HG02588 (cell line): Measurements from ENCODE around the gene OBP2B.
"Not testable (repeated sequence)": the region's sequence is repeated elsewhere in the genome, so short reads cannot be mapped to it uniquely, and the experiment has no call there.

Source experiments
- ATAC-seq: cut with Tn5 transposase; IDR thresholded peaks from one replicate; pipeline ENCODE4 v1.9.1; 2021; ENCODE audit warnings: mild to moderate bottlenecking, moderate library complexity; ENCODE audit not compliant: unreplicated experiment

OBP2B gene

DNA sequence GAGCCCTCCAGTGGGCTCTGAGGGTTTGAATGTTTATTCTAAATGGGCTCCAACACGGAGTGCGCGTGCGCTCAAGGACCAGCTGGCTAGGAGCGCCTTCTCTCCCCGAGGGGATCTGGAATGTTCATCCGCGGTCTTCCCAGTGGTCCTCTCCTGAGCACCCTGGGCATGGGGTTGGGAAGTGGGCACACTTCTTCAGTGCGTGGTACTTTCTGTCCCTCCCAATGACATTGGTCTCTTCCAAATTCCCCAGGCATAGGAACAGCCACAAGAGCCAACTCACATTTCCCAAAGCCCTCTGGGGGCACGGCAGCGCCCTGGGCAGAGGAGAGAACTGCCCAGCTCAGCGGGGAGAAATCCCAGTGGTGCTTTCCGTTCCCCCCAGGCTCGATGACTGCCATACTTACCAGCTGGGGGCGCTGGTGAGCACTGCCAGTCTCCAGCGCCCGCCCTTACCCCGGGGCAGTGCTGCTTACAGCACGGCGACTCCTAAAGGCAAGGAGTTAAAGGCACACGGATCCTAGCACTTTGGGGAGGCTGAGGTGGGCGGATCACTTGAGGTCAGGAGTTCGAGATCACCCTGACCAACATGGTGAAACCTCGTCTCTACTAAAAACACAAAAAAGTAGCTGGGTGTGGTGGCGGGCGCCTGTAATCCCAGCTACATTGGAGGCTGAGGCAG, 29.9 kb upstream of the OBP2B start:
- ATAC-seq = no peak

GRCh38 chr9:133238272-133238850, 29.3 kb upstream of the OBP2B start:
- ATAC-seq = no peak

GRCh38 chr9:133237035-133237731, 28.1 kb upstream of the OBP2B start:
- no peak for ATAC-seq

GRCh38 chr9:133236291-133237034, 27.4 kb upstream of the OBP2B start:
- ATAC-seq = not testable (repeated sequence)

DNA sequence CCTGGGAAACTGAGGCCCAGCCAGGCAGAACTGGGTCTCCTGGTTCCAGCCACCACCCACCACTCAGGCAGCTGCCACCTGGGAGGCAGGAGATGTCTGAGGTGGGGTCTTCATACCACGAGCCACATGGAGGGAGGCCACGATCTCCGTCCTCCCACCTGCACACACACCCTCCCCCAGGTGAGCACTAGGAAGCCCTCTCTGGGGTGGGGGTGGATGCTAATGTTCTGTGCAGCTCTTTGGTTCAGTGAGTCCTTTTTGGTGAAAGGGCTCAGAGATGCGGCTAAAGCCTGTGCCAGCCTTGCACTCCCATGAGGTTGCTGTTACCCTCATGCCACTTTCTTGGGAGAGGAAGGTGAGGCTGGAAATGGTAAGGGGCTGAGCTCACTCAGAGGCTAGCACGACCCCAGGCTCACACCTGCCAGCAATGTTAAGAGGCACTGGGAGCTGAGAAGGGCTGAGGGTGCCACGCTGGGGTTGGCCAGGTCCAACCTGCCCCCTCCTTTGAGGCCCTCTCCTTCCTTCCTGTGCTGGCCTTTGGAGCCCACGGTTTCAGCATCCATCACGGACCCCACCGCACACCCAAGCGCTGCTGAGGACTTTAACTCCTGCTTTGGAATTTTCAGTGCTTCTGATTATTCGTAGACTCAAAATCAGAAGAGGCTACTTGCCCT, 26.6 kb upstream of the OBP2B start:
- ATAC-seq = no peak

DNA sequence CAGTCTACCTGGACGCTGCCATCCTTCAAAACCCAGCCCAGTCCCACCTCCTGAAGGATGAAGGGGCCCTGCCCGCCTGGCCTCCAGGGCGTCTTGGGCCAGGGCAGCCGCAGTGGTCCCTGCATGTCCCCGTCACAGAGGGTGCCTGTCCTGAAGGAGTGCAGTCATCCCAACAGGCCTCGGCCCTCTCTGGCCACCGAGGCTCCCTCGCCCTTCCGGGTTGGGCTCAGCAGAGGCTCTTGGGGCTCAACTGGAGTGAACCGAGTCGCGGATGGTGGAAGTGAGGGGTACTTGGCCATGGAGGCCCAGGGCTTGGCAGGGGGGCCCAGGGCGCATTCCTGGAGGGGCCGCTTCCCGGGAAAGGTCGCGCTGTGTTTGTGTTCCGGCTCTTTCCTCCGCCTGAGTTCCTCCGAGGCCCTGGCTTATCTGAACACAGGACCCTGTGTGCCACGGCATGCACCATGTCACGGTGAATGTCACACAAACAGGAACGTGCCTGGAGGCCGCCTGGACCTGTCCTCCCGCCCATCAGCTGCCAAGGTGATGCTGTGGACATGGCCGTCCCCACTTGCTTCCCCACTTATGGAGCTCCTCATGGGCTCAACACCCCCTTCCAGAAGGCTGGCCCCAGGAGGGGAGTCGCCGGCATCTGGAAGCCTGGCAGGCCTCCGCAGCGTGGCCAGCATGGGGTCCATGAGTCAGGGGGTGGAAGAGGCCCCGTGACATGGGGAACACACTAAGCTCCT, 25.7 kb upstream of the OBP2B start:
- ATAC-seq = no peak

- no peak for ATAC-seq
Observed at GRCh38 chr9:133233681-133234432, 24.8 kb upstream of the OBP2B start.

DNA sequence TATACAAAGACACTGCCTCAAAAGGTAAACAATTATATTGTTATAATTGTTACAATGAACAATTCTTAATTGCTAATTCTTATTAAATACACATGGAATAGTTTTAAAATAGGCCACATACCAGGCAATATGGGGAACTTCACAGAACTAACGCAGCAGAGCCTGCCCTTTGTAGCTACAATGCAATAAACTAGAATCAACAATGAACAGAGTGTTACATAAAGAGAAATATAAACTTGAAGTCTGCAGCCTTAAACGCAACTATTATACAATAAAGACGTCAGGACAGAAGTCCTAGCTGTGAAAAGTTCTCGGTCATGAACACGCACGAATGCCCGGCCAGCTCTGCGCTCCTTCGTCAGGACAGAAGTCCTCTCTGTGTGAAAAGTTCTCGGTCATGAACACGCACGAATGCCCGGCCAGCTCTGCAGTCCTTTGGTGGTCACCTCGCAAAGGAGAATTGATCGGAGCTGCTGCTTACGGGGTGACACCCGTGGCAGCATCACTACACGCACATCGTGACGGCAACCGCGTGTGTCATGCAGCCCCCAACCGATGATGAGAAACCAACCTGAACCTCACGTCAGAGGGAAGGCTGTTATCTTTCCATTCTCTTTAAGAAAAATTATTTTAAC, 23.0 kb upstream of the OBP2B start:
- not testable (repeated sequence) for ATAC-seq

DNA sequence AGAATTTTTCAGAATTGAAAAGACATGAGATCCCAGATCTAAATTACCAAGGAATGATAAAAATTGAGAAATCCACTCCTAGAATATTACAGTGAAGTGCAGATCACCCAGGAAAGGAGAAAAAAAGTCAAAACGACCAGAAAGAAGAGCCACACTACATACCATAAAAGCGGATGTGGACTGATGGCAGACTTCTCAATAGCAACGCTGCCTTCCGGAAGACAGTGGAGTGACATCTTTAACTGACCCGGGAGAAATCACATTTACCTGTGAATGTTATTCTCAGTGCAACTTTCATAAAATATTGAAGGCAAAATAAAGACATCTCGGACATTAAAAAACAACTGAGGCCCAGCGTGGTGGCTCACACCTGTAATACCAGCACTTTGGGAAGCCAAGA, 21.5 kb upstream of the OBP2B start:
- ATAC-seq = not testable (repeated sequence)

DNA sequence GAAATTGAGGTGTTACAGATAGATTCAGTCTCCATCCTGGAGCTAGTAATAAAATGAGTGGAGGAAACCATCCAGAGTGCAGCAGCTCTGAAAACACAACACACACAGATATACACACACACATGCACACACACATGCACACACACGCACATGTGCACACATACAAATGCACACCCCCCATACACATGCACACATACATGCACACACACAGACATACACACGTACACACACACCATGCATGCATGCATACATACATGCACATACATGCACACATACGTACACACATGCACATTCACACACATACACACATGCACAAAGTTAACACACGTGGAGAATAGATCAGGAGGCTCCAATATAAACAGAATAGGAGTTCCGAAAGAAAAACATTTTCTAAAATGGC, 21.0 kb upstream of the OBP2B start:
- ATAC-seq = no peak

- ATAC-seq = not testable (repeated sequence)
Observed at GRCh38 chr9:133228474-133229193, 19.6 kb upstream of the OBP2B start.

- not testable (repeated sequence) for ATAC-seq
Observed at GRCh38 chr9:133227996-133228395, 18.9 kb upstream of the OBP2B start.

GRCh38 chr9:133227242-133227860, 18.3 kb upstream of the OBP2B start:
- ATAC-seq = no peak

- no peak for ATAC-seq
Observed at GRCh38 chr9:133226219-133227171, 17.4 kb upstream of the OBP2B start.

DNA sequence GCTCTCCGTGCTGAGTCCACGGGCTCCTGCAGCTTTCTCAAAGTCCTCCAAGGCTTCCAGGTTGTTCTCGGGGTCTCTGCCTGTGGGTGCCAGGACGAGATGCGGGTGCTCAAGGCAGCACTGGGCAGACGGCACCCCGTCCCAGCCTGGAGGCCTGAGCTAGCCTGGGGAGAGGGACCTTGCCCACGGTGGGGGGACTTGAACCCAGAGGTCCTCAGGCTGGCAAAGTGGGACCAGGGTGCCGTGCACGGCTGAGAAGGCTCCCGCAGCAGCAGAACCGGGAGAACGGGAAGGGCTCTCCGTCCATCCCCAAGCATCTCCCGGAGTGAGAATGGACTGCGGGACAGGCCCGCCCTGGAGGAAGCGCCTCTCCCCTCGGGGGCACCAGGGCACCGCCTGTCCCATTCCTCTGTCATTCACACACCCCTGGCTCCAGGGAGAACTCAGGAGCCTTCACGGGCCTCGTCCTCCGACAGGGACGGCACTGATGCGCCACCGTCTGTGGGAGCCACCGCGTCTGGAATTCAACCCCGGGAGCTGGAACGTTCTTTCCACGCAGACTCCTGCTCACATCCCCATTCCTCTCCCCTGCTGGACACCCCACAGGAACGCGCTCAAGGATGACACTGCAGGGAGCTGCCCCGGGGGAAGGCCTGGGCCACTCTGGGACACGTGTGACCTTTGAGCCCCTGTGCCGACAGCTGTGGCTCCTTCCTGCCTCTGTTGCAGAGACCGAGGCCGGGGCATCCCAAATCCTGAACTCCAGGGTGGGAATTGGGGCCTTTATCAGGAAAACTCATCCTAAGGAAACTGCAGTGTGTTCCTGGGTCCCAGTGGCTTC, 16.3 kb upstream of the OBP2B start:
- no peak for ATAC-seq

DNA sequence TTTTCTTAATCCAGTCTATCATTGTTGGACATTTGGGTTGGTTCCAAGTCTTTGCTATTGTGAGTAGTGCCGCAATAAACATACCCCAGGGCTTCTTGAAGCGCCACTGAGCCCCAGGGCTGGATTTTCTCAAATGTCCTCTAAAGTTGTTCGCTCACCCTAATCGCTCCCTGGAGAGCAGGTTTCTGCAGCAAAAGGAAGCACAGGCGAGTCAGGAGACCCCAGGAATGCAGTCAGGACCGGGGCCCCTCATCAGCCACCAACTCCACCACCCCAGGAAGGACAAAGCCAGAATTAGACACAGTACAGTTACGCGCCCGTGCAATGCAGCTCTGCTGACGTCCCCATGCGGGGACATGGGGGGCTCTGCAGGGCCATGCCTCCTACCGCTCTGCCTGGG, 15.7 kb upstream of the OBP2B start:
- no peak for ATAC-seq
